Transverse colon (tissue), 4 donors: ENCODE data around the gene ZNHIT3. TPM values are rescaled to one million over a fixed set of nuclear protein-coding genes. Genes with fewer than 3 reads are reported as not detected.

ENCODE experiments used
- DNase-seq: peaks from one replicate; pipeline ENCODE4 v3.0.0-alpha.2; 2019
- H3K27ac ChIP-seq, 4 donors: fragments of 200-600 bp; sonication (generic); 2 replicates each; pipeline ENCODE4 v1.5.1; 2016 to 2018; ENCODE audit warnings: inconsistent platforms in 4 of 4
- H3K27me3 ChIP-seq: fragments of 200-600 bp; sonication (generic); 2 replicates; pipeline ENCODE4 v1.5.1; 2017; ENCODE audit warnings: inconsistent platforms
- H3K36me3 ChIP-seq, 4 donors: fragments of 200-600 bp; sonication (generic); 2 replicates each; pipeline ENCODE4 v1.5.1; 2017 to 2019; ENCODE audit warnings: inconsistent platforms in 4 of 4
- H3K4me1 ChIP-seq, 4 donors: fragments of 200-600 bp; sonication (generic); 2 replicates each; pipeline ENCODE4 v1.5.1; 2017 to 2020; ENCODE audit warnings: inconsistent platforms in 4 of 4
- H3K4me3 ChIP-seq, 4 donors: fragments of 200-600 bp; sonication (generic); 1 replicate in 1 of 4; 2 replicates in 3 of 4; pipeline versions ENCODE4 v1.5.1 to v1.6.1; 2017 to 2019; ENCODE audit warnings: inconsistent platforms in 4 of 4
- H3K9me3 ChIP-seq, 2 donors: fragments of 200-600 bp; sonication (generic); 2 replicates each; pipeline ENCODE4 v1.5.1; 2017 to 2019; ENCODE audit warnings: inconsistent platforms in 2 of 2
- CTCF ChIP-seq, 5 experiments: fragments of 200-600 bp in 3 of 5; fragments of 450-650 bp in 2 of 5; sonication (generic) in 3 of 5; IDR thresholded peaks; 1 replicate in 2 of 5; 2 replicates in 3 of 5; pipeline ENCODE4 v1.5.1; 2016 to 2017; ENCODE audit warnings: antibody characterized with exemption in 5 of 5, inconsistent platforms in 3 of 5, mild to moderate bottlenecking in 2 of 5, moderate library complexity in 1 of 5
- EP300 ChIP-seq: sonication (generic); formaldehyde crosslinking; IDR thresholded peaks from one replicate; pipeline ENCODE4 v1.6.1; 2017; ENCODE audit warnings: antibody characterized with exemption, low read depth
- POLR2A ChIP-seq: fragments of 450-650 bp; IDR thresholded peaks from one replicate; pipeline ENCODE4 v1.6.1; 2016; ENCODE audit warnings: antibody characterized with exemption, mild to moderate bottlenecking, moderate library complexity
- POLR2AphosphoS5 ChIP-seq, 3 donors: sonication (generic); formaldehyde crosslinking; IDR thresholded peaks; one replicate each; pipeline ENCODE4 v1.6.1; 2016; ENCODE audit warnings: antibody characterized with exemption in 3 of 3
- WGBS, 2 donors: methylation state at CpG; one replicate each; pipeline ENCODE4 v1.1.5; 2018; ENCODE audit warnings: low coverage in 1 of 2; 5-methylcytosine and 5-hydroxymethylcytosine counted together
- in situ Hi-C, 4 donors: fragments of 200-750 bp; cut with MboI; loops; one replicate each; pipeline versions ENCODE4 v1.15.0 to v1.15.1; 2017; ENCODE audit warnings: low sequenced_read_pairs in 3 of 4, low pct_ligation_motif_present in 1 of 4, low pct_unique_long_range_greater_than_20kb in 1 of 4
- intact Hi-C: fragments of 100-400 bp; cut with DNase I; formaldehyde crosslinking; loops from one replicate; pipeline ENCODE4 v1.15.1; 2023; ENCODE audit warnings: low total_unique reads
- total RNA-seq, 4 donors: library from RNA; depleted of rRNA; stranded (reverse); fragments of >200 nt; gene quantifications; one replicate each; pipeline ENCODE4 v1.1.0, GENCODE V29; 2016

Gene ZNHIT3
- total RNA-seq, 4 donors from 2014 or later: 6.7 to 38.6 (median 27.2) TPM

GRCh38 chr17:36509272-36509985 lies 22.9 kb downstream of the ZNHIT3 start:
- Histone ChIP-seq H3K9me3 (no peaks in the 10 kb centered on the region), H3K27me3 (no peaks in the 10 kb centered on the region), H3K4me3 (no peak overlapping the region), H3K4me1 (no peaks in the 10 kb centered on the region), H3K36me3 (peaks cover 0 to 7% (median 0%) of the 10 kb centered on the region in 4 donors), H3K27ac (no peak overlapping the region)
- 90 to 95% methylated on average over 3 to 9 of the region's 9 CpGs for WGBS, 2 donors
- no peak for DNase-seq
- intact Hi-C loops: no loop called here
- in situ Hi-C loops: no loop called here
- TF ChIP-seq EP300: no peak
- TF ChIP-seq CTCF (IDR thresholded peaks at IDR 0.05): no peak
- TF ChIP-seq POLR2A: no peak
- TF ChIP-seq POLR2AphosphoS5 (IDR thresholded peaks at IDR 0.05): no peak

DNA sequence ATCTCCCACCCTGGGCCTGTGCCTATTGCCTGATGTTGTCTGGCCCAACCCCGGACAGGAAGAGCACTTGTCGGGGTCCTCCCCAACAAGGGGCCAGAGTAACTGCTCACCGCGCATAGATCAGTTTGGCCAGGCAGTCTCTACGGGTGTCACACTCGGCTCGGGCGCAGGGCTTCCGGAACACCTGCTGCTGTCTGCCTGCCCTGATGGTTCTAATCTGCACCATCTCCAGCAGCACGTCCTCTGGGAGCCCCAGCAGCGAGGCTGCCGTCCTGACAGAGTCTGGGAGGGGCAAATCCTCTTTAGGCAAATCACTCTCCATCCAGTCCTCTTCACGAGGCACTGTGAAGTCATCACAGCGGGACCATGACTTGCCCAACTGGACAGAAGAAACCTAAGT lies 24.2 kb downstream of the ZNHIT3 start:
- no peak overlapping the region for H3K4me3 ChIP-seq
- no peaks in the 10 kb centered on the region for H3K9me3 ChIP-seq
- intact Hi-C loops: no loop called here
- TF ChIP-seq EP300 (no peak), POLR2A (no peak), POLR2AphosphoS5 (IDR thresholded peaks at IDR 0.05) (no peak), CTCF (IDR thresholded peaks at IDR 0.05) (no peak)
- no peak overlapping the region for H3K27ac ChIP-seq
- 80% methylated on average over 14 of the region's 14 CpGs; no CpG with 5 or more reads in 1 of the 2 donors for WGBS, 2 donors
- no peak for DNase-seq
- no peaks in the 10 kb centered on the region for H3K4me1 ChIP-seq
- H3K27me3 ChIP-seq: no peaks in the 10 kb centered on the region
- H3K36me3 ChIP-seq: peaks cover 0 to 6% (median 0%) of the 10 kb centered on the region in 4 donors
- in situ Hi-C loops: no loop called here

DNA sequence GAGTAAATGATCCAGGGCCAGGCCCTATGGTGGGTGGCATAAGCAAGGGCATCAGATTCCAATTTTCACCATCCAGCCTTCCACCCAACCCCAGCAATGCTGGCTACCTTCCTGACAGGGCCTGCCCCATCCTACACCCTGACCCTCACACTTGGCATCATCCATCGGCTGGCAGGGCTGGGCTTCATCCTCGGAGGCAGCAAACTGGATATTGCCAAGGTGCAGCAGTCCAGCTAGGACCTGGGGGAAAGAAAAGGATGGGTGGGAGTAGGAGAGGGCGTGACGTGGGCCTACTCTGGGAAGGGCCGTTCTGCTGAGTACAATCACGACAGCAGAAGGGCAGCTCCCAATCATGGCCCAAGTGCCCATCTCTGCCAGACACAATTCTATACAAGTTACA lies 24.7 kb downstream of the ZNHIT3 start:
- in situ Hi-C loops: no loop called here
- intact Hi-C loops: no loop called here
- H3K4me1 ChIP-seq: no peaks in the 10 kb centered on the region
- WGBS, 2 donors: 84% methylated on average over 6 of the region's 6 CpGs; no CpG with 5 or more reads in 1 of the 2 donors
- TF ChIP-seq POLR2AphosphoS5 (IDR thresholded peaks at IDR 0.05) (no peak), EP300 (no peak), CTCF (IDR thresholded peaks at IDR 0.05) (no peak), POLR2A (no peak)
- no peaks in the 10 kb centered on the region for H3K27me3 ChIP-seq
- H3K9me3 ChIP-seq: no peaks in the 10 kb centered on the region
- no peak overlapping the region for H3K27ac ChIP-seq
- no peak for DNase-seq
- no peak overlapping the region for H3K4me3 ChIP-seq
- H3K36me3 ChIP-seq: peaks cover 0 to 9% (median 0%) of the 10 kb centered on the region in 4 donors

DNA sequence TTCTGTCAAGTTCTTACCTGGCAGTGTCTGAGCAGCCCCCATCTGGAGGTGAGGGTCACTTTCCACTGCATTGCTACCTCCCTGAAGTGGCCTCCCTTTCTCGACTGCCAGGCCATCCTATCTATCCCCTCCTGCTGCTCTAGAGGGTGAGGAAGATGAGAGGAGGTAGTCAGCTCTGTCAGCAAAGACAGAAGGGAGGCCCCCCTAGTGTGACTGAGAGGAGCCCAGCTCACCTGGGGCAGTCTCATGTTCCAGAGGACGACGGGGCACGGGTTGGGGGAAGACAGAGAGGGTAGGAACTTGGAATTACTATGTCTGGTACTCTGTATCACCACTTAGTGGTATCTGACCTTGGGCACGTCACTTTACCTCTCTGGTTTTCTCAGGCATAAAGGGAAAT lies 26.2 kb downstream of the ZNHIT3 start:
- intact Hi-C loops: no loop called here
- DNase-seq: no peak

More for the DNA sequence above, 26.2 kb downstream of the ZNHIT3 start:
- H3K27me3 ChIP-seq: no peaks in the 10 kb centered on the region
- 93% methylated on average over 5 of the region's 5 CpGs; no CpG with 5 or more reads in 1 of the 2 donors for WGBS, 2 donors
- H3K4me1 ChIP-seq: no peaks in the 10 kb centered on the region
- H3K36me3 ChIP-seq: peaks cover 0 to 9% (median 0%) of the 10 kb centered on the region in 4 donors
- in situ Hi-C loops: no loop called here
- H3K9me3 ChIP-seq: no peaks in the 10 kb centered on the region
- no peak overlapping the region for H3K27ac ChIP-seq
- TF ChIP-seq POLR2A (no peak), CTCF (IDR thresholded peaks at IDR 0.05) (no peak), EP300 (no peak), POLR2AphosphoS5 (IDR thresholded peaks at IDR 0.05) (no peak)
- H3K4me3 ChIP-seq: no peak overlapping the region
